A549 (cell line): ENCODE results near the gene SLC14A1. TPM values are rescaled to one million over a fixed set of nuclear protein-coding genes. Genes with fewer than 3 reads are reported as not detected.

Experiments
- ATAC-seq, 2 experiments: fragments of 200-7000 bp in 1 of 2; fragments of >200 bp in 1 of 2; cut with Nextera tagmentation in 1 of 2; cut with Tn5 transposase in 1 of 2; 3 replicates each; pipeline versions ENCODE4 v1.8.0 to v1.9.1; 2018 to 2020; ENCODE audit warnings: mild to moderate bottlenecking in 1 of 2, moderate library complexity in 1 of 2
- CTCF ChIA-PET: fragments of 300-600 bp; sonication (Branson Sonifier 250); formaldehyde crosslinking; extraction: SDS; loops from one replicate; lab custom pipeline; 2021; ENCODE audit warnings: antibody characterized with exemption, inconsistent platforms; lab: Yijun Ruan, JAX
- POLR2A ChIA-PET: fragments of 350-600 bp; formaldehyde crosslinking; extraction: SDS; loops from one replicate; lab custom pipeline; 2021; ENCODE audit warnings: antibody characterized with exemption, inconsistent platforms; lab: Yijun Ruan, JAX
- DNase-seq, 2 experiments: peaks; one replicate each; pipeline versions ENCODE4 v3.0.0 to v3.0.0-alpha.2; 2011 to 2016; ENCODE audit warnings: low read depth in 1 of 2, low spot score in 1 of 2
- FAIRE-seq: peaks from 2 replicates; lab custom pipeline; 2011; peaks lifted over from hg19 to GRCh38; lab: Jason Lieb, UNC
- H3K27ac ChIP-seq, 2 experiments: fragments of >200 bp; sonication (Bioruptor Twin); formaldehyde crosslinking; 3 replicates each; pipeline ENCODE4 v1.5.1; 2016 to 2017
- H3K4me1 ChIP-seq: fragments of >200 bp; sonication (Bioruptor Twin); formaldehyde crosslinking; 3 replicates; pipeline ENCODE4 v1.6.1; 2016
- H3K4me2 ChIP-seq: fragments of >200 bp; sonication (Bioruptor Twin); formaldehyde crosslinking; 3 replicates; pipeline ENCODE4 v1.6.1; 2016
- H3K4me3 ChIP-seq: fragments of >200 bp; sonication (Bioruptor Twin); formaldehyde crosslinking; 3 replicates; pipeline ENCODE4 v1.5.1; 2016
- H3K9me3 ChIP-seq: fragments of >200 bp; sonication (Bioruptor Twin); formaldehyde crosslinking; 3 replicates; pipeline ENCODE4 v1.6.1; 2016
- CBX8 ChIP-seq: fragments of 200-600 bp; sonication (generic); IDR thresholded peaks from 2 replicates; pipeline ENCODE4 v1.6.1; 2016
- CEBPB ChIP-seq, 2 experiments: fragments of >200 bp in 1 of 2; sonication (Bioruptor Twin) in 1 of 2; formaldehyde crosslinking in 1 of 2; IDR thresholded peaks; 2 replicates each; pipeline ENCODE4 v1.6.1; 2012 to 2016
- ELK1 ChIP-seq: fragments of 150-350 bp; IDR thresholded peaks from 2 replicates; pipeline ENCODE4 v1.6.1; 2014; ENCODE audit warnings: low read depth, mild to moderate bottlenecking, low read length
- FOXS1 ChIP-seq: fragments of 250-450 bp; sonication (Bioruptor Pico); IDR thresholded peaks from 2 replicates; pipeline ENCODE4 v1.5.0; 2020; ENCODE audit warnings: mild to moderate bottlenecking, moderate library complexity
- HDAC2 ChIP-seq: fragments of 200-600 bp; sonication (generic); IDR thresholded peaks from 2 replicates; pipeline ENCODE4 v1.6.1; 2016
- HES2 ChIP-seq: fragments of >200 bp; sonication (Bioruptor Twin); formaldehyde crosslinking; IDR thresholded peaks from 2 replicates; pipeline ENCODE4 v1.6.1; 2016
- HOXB13 ChIP-seq: fragments of 250-450 bp; sonication (Bioruptor Pico); IDR thresholded peaks from 2 replicates; pipeline ENCODE4 v1.5.0; 2020; ENCODE audit warnings: low read depth, mild to moderate bottlenecking, moderate library complexity
- JUN ChIP-seq, 2 experiments: fragments of >200 bp; sonication (Bioruptor Twin); formaldehyde crosslinking; IDR thresholded peaks; 2 replicates in 1 of 2; 3 replicates in 1 of 2; pipeline ENCODE4 v1.6.1; 2016 to 2017
- KDM1A ChIP-seq: fragments of 200-600 bp; sonication (generic); IDR thresholded peaks from 2 replicates; pipeline ENCODE4 v1.6.1; 2016; ENCODE audit warnings: low read depth, mild to moderate bottlenecking
- MYC ChIP-seq: IDR thresholded peaks from 2 replicates; pipeline ENCODE4 v1.6.1; 2012; ENCODE audit warnings: mild to moderate bottlenecking, inconsistent platforms, low read length, improper control_type of control experiment, borderline replicate concordance
- NFE2L2 ChIP-seq: fragments of 150-350 bp; conservative IDR thresholded peaks from 2 replicates; pipeline ENCODE4 v1.6.1; 2014; ENCODE audit warnings: low read length
- NPAS2 ChIP-seq: fragments of 250-450 bp; sonication (Bioruptor Pico); IDR thresholded peaks from 2 replicates; pipeline ENCODE4 v1.8.0; 2022; ENCODE audit warnings: mild to moderate bottlenecking, moderate library complexity, borderline replicate concordance
- NR3C1 ChIP-seq: fragments of >200 bp; sonication (Bioruptor Twin); formaldehyde crosslinking; IDR thresholded peaks from 3 replicates; pipeline ENCODE4 v1.6.1; 2017
- POLR2AphosphoS2 ChIP-seq: conservative IDR thresholded peaks from 2 replicates; pipeline ENCODE4 v1.6.1; 2012; ENCODE audit warnings: low read length, improper control_type of control experiment, inconsistent platforms
- RARB ChIP-seq: fragments of 250-450 bp; sonication (Bioruptor Pico); IDR thresholded peaks from 2 replicates; pipeline ENCODE4 v1.8.0; 2021; ENCODE audit warnings: mild to moderate bottlenecking, moderate library complexity
- RCOR1 ChIP-seq: fragments of 150-350 bp; IDR thresholded peaks from 2 replicates; pipeline ENCODE4 v1.6.1; 2014; ENCODE audit warnings: antibody characterized with exemption, low read length, low read depth
- TFCP2L1 ChIP-seq: fragments of 250-450 bp; sonication (Bioruptor Pico); IDR thresholded peaks from 2 replicates; pipeline ENCODE4 v1.5.0; 2021; ENCODE audit warnings: mild to moderate bottlenecking
- ZC3H11A ChIP-seq: fragments of 450-650 bp; IDR thresholded peaks from 2 replicates; pipeline ENCODE4 v1.6.1; 2014; ENCODE audit warnings: antibody characterized with exemption, mild to moderate bottlenecking
- ZFP36 ChIP-seq: fragments of 450-650 bp; IDR thresholded peaks from 2 replicates; pipeline ENCODE4 v1.6.1; 2014; ENCODE audit warnings: borderline replicate concordance; ENCODE audit not compliant: partially characterized antibody
- ZNF302 ChIP-seq: fragments of 250-450 bp; sonication (Bioruptor Pico); IDR thresholded peaks from 2 replicates; pipeline ENCODE4 v1.9.0; 2021; ENCODE audit warnings: inconsistent platforms, mild to moderate bottlenecking, moderate library complexity
- WGBS: methylation state at CpG from one replicate; pipeline ENCODE4 v1.1.6; 2017; ENCODE audit errors: missing lambda C conversion rate; 5-methylcytosine and 5-hydroxymethylcytosine counted together
- polyA plus RNA-seq, 4 experiments: library from polyadenylated mRNA; depleted of rRNA in 3 of 4; stranded (reverse); fragments of >200 nt; fragmentation: RNase III in 1 of 4; extraction: RNeasy Plus Mini Kit Qiagen cat#74134 plus additional on column Dnase treatment in 1 of 4; gene quantifications; 2 replicates in 3 of 4; 3 replicates in 1 of 4; pipeline ENCODE4 v1.2.3, GENCODE V29; 2011 to 2017
- TF ChIP-seq, protein P1 (sequence below): IDR thresholded peaks from 2 replicates; pipeline ENCODE4 v1.6.1; 2012; ENCODE audit warnings: low read depth, borderline replicate concordance
- TF ChIP-seq, protein P2 (sequence below): fragments of 200-600 bp; sonication (generic); IDR thresholded peaks from 2 replicates; pipeline ENCODE4 v1.6.1; 2016; ENCODE audit warnings: antibody characterized with exemption, mild to moderate bottlenecking, moderate library complexity

SLC14A1 gene
- polyA plus RNA-seq, 2 of the 4 experiments (the other 2 are of a cell fraction): 0.23 TPM; not detected in 1

- Histone ChIP-seq H3K9me3 (no peaks in the 10 kb centered on the region), H3K4me1 (peaks cover 14% of the 10 kb centered on the region; the same call in 2 of the 3 replicates), H3K27ac (no peak overlapping the region), H3K4me2 (no peak overlapping the region), H3K4me3 (no peak overlapping the region)
- ChIA-PET CTCF (interaction anchor here (0.9 to 1.2 kb wide), 2 partner anchors 50 to 65 kb away, joined by 3 to 4 read pairs; no protein-coding TSS in a partner anchor), POLR2A (no interaction called here)
- ATAC-seq (no peak), FAIRE-seq (no peak), DNase-seq (no peak)
- TF ChIP-seq RARB (CRISPR knock-in tag) (no peak), HES2 (no peak), JUN (IDR thresholded peaks at IDR 0.05) (no peak), TFCP2L1 (no peak)
- WGBS: 93% methylated on average over 3 of the region's 3 CpGs
Measured at GRCh38 chr18:45786941-45787340, 63.0 kb downstream of the SLC14A1 start.

GRCh38 chr18:45787346-45787745, 63.4 kb downstream of the SLC14A1 start:
- no peak for DNase-seq
- Histone ChIP-seq H3K27ac (no peak overlapping the region), H3K9me3 (no peaks in the 10 kb centered on the region), H3K4me3 (no peak overlapping the region), H3K4me1 (peaks cover 15% of the 10 kb centered on the region), H3K4me2 (no peak overlapping the region)
- WGBS: 100% methylated on average over 1 of the region's 1 CpG
- ATAC-seq: no peak
- ChIA-PET CTCF (interaction anchor here (0.9 to 1.2 kb wide), 2 partner anchors 50 to 65 kb away, joined by 3 to 4 read pairs; no protein-coding TSS in a partner anchor), POLR2A (no interaction called here)
- no peak for TF ChIP-seq ZNF302 (CRISPR knock-in tag)
- TF ChIP-seq JUN (IDR thresholded peaks at IDR 0.05): no peak
- TF ChIP-seq CEBPB (IDR thresholded peaks at IDR 0.05): no peak
- TF ChIP-seq MYC: no peak
- TF ChIP-seq, protein P1, sequence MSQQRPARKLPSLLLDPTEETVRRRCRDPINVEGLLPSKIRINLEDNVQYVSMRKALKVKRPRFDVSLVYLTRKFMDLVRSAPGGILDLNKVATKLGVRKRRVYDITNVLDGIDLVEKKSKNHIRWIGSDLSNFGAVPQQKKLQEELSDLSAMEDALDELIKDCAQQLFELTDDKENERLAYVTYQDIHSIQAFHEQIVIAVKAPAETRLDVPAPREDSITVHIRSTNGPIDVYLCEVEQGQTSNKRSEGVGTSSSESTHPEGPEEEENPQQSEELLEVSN: no peak
- TF ChIP-seq ZC3H11A: no peak
- TF ChIP-seq RCOR1: no peak
- TF ChIP-seq ZFP36: no peak
- TF ChIP-seq, protein P2, sequence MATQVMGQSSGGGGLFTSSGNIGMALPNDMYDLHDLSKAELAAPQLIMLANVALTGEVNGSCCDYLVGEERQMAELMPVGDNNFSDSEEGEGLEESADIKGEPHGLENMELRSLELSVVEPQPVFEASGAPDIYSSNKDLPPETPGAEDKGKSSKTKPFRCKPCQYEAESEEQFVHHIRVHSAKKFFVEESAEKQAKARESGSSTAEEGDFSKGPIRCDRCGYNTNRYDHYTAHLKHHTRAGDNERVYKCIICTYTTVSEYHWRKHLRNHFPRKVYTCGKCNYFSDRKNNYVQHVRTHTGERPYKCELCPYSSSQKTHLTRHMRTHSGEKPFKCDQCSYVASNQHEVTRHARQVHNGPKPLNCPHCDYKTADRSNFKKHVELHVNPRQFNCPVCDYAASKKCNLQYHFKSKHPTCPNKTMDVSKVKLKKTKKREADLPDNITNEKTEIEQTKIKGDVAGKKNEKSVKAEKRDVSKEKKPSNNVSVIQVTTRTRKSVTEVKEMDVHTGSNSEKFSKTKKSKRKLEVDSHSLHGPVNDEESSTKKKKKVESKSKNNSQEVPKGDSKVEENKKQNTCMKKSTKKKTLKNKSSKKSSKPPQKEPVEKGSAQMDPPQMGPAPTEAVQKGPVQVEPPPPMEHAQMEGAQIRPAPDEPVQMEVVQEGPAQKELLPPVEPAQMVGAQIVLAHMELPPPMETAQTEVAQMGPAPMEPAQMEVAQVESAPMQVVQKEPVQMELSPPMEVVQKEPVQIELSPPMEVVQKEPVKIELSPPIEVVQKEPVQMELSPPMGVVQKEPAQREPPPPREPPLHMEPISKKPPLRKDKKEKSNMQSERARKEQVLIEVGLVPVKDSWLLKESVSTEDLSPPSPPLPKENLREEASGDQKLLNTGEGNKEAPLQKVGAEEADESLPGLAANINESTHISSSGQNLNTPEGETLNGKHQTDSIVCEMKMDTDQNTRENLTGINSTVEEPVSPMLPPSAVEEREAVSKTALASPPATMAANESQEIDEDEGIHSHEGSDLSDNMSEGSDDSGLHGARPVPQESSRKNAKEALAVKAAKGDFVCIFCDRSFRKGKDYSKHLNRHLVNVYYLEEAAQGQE: no peak
- no peak for TF ChIP-seq KDM1A
- no peak for TF ChIP-seq NFE2L2
- no peak for TF ChIP-seq HDAC2
- no peak for TF ChIP-seq ELK1
- no peak for TF ChIP-seq HOXB13 (CRISPR knock-in tag)
- TF ChIP-seq NPAS2: no peak
- TF ChIP-seq FOXS1 (CRISPR knock-in tag): no peak
- no peak for TF ChIP-seq POLR2AphosphoS2
- no peak for TF ChIP-seq CBX8
- no peak for TF ChIP-seq NR3C1
- TF ChIP-seq TFCP2L1: no peak
- no peak for FAIRE-seq
